Measurements from ENCODE around the gene MICU1.

GRCh38 chr10:72616716-72617115, 9.2 kb downstream of the MICU1 start:
- TF ChIP-seq CTCF (IDR thresholded peaks at IDR 0.05; ENCODE audit: insufficient read depth, low read depth, low read length) (no peak), EZH2 (IDR thresholded peaks at IDR 0.05; ENCODE audit: insufficient read depth, low read length) (no peak)

All from astrocyte (in vitro differentiated cells and primary cell).